ENCODE data around the gene SLC10A3. TPM values are rescaled to one million over a fixed set of nuclear protein-coding genes. Genes with fewer than 3 reads are reported as not detected.

SLC10A3 gene
- total and polyA plus RNA-seq, 2 of the 13 experiments (the other 11 are each of a cell fraction or from before 2014, with no cell fraction given) = 10.1 to 11.5 TPM

DNA sequence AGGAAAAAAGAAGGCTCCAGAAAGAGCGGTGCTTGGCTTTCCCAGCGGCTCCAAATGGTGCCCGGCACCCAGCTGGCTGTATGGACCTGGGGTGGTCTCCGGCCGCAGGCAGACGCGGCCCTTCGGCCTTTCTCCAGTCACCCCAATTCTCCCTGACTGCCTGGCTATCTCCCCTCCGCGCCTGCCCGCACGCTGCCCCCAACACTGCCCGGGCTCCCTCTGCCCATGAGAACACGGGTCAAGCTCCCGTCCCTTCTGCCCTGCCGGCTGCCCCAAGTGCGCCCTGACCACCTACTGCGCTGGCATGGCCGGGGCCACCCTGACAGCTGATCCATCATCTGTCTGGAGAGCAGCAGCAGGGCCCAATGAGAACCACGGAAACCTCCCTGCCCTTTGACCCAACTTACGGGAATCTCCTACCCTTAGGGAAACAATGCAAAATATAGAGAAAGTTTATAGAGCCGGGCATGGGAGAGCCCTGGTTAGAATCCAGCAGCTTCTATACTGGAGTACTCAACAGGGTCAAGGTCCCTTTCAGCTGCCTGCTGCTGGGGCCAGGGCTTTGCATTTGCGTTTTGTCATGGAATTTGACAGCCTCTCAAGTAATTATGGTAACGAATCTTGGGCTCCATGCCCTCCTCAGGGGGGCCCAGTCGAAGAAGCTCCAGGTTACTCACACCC is 26.8 kb upstream of the SLC10A3 start:
- in situ Hi-C loops (cut with HindIII; ENCODE audit: extremely low pct_ligation_motif_present, low pct_unique_long_range_greater_than_20kb) (loop anchor here (5.0 kb wide), 1 partner anchor 35 kb away; no protein-coding TSS in a partner anchor), intact Hi-C loops (cut with micrococcal nuclease; ENCODE audit: unreplicated experiment) (no loop called here)
- peak overlapping the region; percentile 80 for H3K9ac ChIP-seq (ENCODE audit: insufficient read depth, low read depth, low read length)
- ChIA-PET POLR2A (interaction anchor here (0.7 to 3.9 kb wide), 12 partner anchors 10 to 148 kb away, joined by 3 to 34 read pairs (median 8); partner anchors contain the start of genes LAGE3, RPL10, SLC10A3 and TAFAZZIN), CTCF (ENCODE audit: low intra/inter-chr PET ratio, low total read pairs) (no interaction called here)
- WGBS (ENCODE audit: low lambda C conversion rate) = 0% methylated on average over 2 of the region's 25 CpGs
- no peaks in the 10 kb centered on the region for H3K79me2 ChIP-seq (ENCODE audit: insufficient read depth, low read length)
- peak overlapping the region; percentile 91 for H3K4me2 ChIP-seq (ENCODE audit: low read depth, low read length)
- no peaks in the 10 kb centered on the region for H3K36me3 ChIP-seq (replicated peaks in 1 of 2; ENCODE audit: control insufficient read depth in 1 of 2, insufficient read depth in 2 of 2, low read length in 2 of 2)
- FAIRE-seq (peak; percentile 79), ATAC-seq (peak; percentile 71), DNase-seq (ENCODE audit: low spot score) (peak; percentile 67)
- peak overlapping the region; percentile 55 to 73 (median 60); a peak in 5 of 6 replicates for H3K4me3 ChIP-seq (replicated peaks in 1 of 3; ENCODE audit: insufficient read depth in 1 of 3, low read depth in 2 of 3, low read length in 3 of 3)
- H3K27me3 ChIP-seq (ENCODE audit: control insufficient read depth in 1 of 2, insufficient read depth in 2 of 2, low read length in 2 of 2) = no peaks in the 10 kb centered on the region
- TSS peak; percentile 58 for BruUV-seq (replicated peaks)
- no peaks in the 10 kb centered on the region for H3K9me3 ChIP-seq (ENCODE audit: low read length)
- H3K4me1 ChIP-seq (ENCODE audit: insufficient read depth, low read length) = peaks cover 25% of the 10 kb centered on the region
- H3K27ac ChIP-seq (ENCODE audit: extremely low read length, insufficient read depth, low read length) = peak overlapping the region; percentile 86
- no peak overlapping the region for H2AFZ ChIP-seq (ENCODE audit: low read length)
- H4K20me1 ChIP-seq (ENCODE audit: insufficient read depth, low read length) = no peaks in the 10 kb centered on the region
- TF ChIP-seq SOX13 (IDR thresholded peaks at IDR 0.05) (no peak), SOX13 (CRISPR knock-in tag; conservative IDR thresholded peaks at IDR 0.05 in 1 of 2, IDR thresholded peaks at IDR 0.05 in 1 of 2) (peak in 1 of 2 experiments; percentile 64; a peak in 2 of 4 replicates), SALL1 (CRISPR knock-in tag; IDR thresholded peaks at IDR 0.05) (peak; percentile 65), ZNF772 (CRISPR knock-in tag; IDR thresholded peaks at IDR 0.05) (0 out of 2 replicates have a peak, but pooled peaks have one; percentile 25), RBFOX2 (IDR thresholded peaks at IDR 0.05; ENCODE audit: low read depth, low read length) (peak; percentile 64), NFIC (IDR thresholded peaks at IDR 0.05; ENCODE audit: low read length) (no peak), HOXD1 (CRISPR knock-in tag; IDR thresholded peaks at IDR 0.05) (peak; percentile 99), SAP130 (CRISPR knock-in tag; IDR thresholded peaks at IDR 0.05; ENCODE audit: low read depth) (peak; percentile 84), SMYD3 (CRISPR knock-in tag; IDR thresholded peaks at IDR 0.05) (no peak)
- TF ChIP-seq, protein P1, sequence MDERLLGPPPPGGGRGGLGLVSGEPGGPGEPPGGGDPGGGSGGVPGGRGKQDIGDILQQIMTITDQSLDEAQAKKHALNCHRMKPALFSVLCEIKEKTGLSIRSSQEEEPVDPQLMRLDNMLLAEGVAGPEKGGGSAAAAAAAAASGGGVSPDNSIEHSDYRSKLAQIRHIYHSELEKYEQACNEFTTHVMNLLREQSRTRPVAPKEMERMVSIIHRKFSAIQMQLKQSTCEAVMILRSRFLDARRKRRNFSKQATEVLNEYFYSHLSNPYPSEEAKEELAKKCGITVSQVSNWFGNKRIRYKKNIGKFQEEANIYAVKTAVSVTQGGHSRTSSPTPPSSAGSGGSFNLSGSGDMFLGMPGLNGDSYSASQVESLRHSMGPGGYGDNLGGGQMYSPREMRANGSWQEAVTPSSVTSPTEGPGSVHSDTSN (CRISPR knock-in tag; IDR thresholded peaks at IDR 0.05) = peak; percentile 60; the same call in 1 of the 2 replicates
- TF ChIP-seq, protein P2, sequence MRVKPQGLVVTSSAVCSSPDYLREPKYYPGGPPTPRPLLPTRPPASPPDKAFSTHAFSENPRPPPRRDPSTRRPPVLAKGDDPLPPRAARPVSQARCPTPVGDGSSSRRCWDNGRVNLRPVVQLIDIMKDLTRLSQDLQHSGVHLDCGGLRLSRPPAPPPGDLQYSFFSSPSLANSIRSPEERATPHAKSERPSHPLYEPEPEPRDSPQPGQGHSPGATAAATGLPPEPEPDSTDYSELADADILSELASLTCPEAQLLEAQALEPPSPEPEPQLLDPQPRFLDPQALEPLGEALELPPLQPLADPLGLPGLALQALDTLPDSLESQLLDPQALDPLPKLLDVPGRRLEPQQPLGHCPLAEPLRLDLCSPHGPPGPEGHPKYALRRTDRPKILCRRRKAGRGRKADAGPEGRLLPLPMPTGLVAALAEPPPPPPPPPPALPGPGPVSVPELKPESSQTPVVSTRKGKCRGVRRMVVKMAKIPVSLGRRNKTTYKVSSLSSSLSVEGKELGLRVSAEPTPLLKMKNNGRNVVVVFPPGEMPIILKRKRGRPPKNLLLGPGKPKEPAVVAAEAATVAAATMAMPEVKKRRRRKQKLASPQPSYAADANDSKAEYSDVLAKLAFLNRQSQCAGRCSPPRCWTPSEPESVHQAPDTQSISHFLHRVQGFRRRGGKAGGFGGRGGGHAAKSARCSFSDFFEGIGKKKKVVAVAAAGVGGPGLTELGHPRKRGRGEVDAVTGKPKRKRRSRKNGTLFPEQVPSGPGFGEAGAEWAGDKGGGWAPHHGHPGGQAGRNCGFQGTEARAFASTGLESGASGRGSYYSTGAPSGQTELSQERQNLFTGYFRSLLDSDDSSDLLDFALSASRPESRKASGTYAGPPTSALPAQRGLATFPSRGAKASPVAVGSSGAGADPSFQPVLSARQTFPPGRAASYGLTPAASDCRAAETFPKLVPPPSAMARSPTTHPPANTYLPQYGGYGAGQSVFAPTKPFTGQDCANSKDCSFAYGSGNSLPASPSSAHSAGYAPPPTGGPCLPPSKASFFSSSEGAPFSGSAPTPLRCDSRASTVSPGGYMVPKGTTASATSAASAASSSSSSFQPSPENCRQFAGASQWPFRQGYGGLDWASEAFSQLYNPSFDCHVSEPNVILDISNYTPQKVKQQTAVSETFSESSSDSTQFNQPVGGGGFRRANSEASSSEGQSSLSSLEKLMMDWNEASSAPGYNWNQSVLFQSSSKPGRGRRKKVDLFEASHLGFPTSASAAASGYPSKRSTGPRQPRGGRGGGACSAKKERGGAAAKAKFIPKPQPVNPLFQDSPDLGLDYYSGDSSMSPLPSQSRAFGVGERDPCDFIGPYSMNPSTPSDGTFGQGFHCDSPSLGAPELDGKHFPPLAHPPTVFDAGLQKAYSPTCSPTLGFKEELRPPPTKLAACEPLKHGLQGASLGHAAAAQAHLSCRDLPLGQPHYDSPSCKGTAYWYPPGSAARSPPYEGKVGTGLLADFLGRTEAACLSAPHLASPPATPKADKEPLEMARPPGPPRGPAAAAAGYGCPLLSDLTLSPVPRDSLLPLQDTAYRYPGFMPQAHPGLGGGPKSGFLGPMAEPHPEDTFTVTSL (CRISPR knock-in tag; IDR thresholded peaks at IDR 0.05; ENCODE audit: borderline replicate concordance) = no peak; the same call in 1 of the 2 replicates
- TF ChIP-seq, protein P3, sequence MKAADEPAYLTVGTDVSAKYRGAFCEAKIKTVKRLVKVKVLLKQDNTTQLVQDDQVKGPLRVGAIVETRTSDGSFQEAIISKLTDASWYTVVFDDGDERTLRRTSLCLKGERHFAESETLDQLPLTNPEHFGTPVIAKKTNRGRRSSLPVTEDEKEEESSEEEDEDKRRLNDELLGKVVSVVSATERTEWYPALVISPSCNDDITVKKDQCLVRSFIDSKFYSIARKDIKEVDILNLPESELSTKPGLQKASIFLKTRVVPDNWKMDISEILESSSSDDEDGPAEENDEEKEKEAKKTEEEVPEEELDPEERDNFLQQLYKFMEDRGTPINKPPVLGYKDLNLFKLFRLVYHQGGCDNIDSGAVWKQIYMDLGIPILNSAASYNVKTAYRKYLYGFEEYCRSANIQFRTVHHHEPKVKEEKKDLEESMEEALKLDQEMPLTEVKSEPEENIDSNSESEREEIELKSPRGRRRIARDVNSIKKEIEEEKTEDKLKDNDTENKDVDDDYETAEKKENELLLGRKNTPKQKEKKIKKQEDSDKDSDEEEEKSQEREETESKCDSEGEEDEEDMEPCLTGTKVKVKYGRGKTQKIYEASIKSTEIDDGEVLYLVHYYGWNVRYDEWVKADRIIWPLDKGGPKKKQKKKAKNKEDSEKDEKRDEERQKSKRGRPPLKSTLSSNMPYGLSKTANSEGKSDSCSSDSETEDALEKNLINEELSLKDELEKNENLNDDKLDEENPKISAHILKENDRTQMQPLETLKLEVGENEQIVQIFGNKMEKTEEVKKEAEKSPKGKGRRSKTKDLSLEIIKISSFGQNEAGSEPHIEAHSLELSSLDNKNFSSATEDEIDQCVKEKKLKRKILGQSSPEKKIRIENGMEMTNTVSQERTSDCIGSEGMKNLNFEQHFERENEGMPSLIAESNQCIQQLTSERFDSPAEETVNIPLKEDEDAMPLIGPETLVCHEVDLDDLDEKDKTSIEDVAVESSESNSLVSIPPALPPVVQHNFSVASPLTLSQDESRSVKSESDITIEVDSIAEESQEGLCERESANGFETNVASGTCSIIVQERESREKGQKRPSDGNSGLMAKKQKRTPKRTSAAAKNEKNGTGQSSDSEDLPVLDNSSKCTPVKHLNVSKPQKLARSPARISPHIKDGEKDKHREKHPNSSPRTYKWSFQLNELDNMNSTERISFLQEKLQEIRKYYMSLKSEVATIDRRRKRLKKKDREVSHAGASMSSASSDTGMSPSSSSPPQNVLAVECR (CRISPR knock-in tag; IDR thresholded peaks at IDR 0.05; ENCODE audit: borderline replicate concordance) = peak; percentile 37; the same call in 1 of the 2 replicates

Data from HepG2 (cell line).